GM18502 (cell line): ENCODE data around the gene EXOSC3.

ENCODE experiments used
- ATAC-seq: cut with Tn5 transposase; IDR thresholded peaks from one replicate; pipeline ENCODE4 v1.9.1; 2021; ENCODE audit warnings: mild to moderate bottlenecking; ENCODE audit not compliant: unreplicated experiment, poor library complexity

EXOSC3 gene

GRCh38 chr9:37740128-37740527 lies 44.7 kb downstream of the EXOSC3 start:
- no peak for ATAC-seq

GRCh38 chr9:37739222-37739621 lies 45.6 kb downstream of the EXOSC3 start:
- no peak for ATAC-seq

- ATAC-seq, result no peak
Observed at GRCh38 chr9:37732952-37733351, 51.9 kb downstream of the EXOSC3 start.

- ATAC-seq, result no peak
Observed at GRCh38 chr9:37732086-37732741, 52.6 kb downstream of the EXOSC3 start.

- ATAC-seq, result no peak
Observed at GRCh38 chr9:37730839-37731238, 54.0 kb downstream of the EXOSC3 start.

- ATAC-seq, result no peak
Observed at GRCh38 chr9:37730256-37730655, 54.6 kb downstream of the EXOSC3 start.
